OCI-LY1 (cell line): ENCODE measurements around the gene OR5D18.

ENCODE experiments used
- CTCF ChIP-seq: fragments of 200-600 bp; sonication (generic), shearing (Covaris generic); IDR thresholded peaks from 2 replicates; pipeline ENCODE4 v1.5.1; 2017; ENCODE audit warnings: mild to moderate bottlenecking, antibody characterized with exemption, low read length, moderate library complexity, mixed read lengths
- EZH2 ChIP-seq: fragments of 200-600 bp; sonication (generic), shearing (Covaris generic); IDR thresholded peaks from 2 replicates; pipeline ENCODE4 v1.8.0; 2017; ENCODE audit warnings: borderline replicate concordance, mixed run types, mild to moderate bottlenecking, antibody characterized with exemption, low read length, moderate library complexity, mixed read lengths

GRCh38 chr11:55847453-55847852 lies 28.0 kb downstream of the OR5D18 start:
- TF ChIP-seq CTCF (no peak), EZH2 (no peak)
